ENCODE results near the gene HNRNPL.
"Not testable (repeated sequence)": the region's sequence is repeated elsewhere in the genome, so short reads cannot be mapped to it uniquely, and the experiment has no call there.

GRCh38 chr19:38873400-38873799 is 23.6 kb upstream of the HNRNPL start:
- TF ChIP-seq CTCF (IDR thresholded peaks at IDR 0.05); EZH2 (IDR thresholded peaks at IDR 0.05; ENCODE audit: borderline replicate concordance, insufficient read depth, low read depth, low read length, poor library complexity, severe bottlenecking): not testable (repeated sequence)
